Gastroesophageal sphincter (tissue), 3 donors: ENCODE results near the gene ZNF521.

Experiments used
- POLR2A ChIP-seq, 2 donors: fragments of 450-650 bp; IDR thresholded peaks; one replicate each; pipeline ENCODE4 v1.6.1; 2017; ENCODE audit warnings: antibody characterized with exemption in 2 of 2, mild to moderate bottlenecking in 2 of 2, moderate library complexity in 1 of 2
- POLR2AphosphoS5 ChIP-seq: sonication (generic); formaldehyde crosslinking; IDR thresholded peaks from one replicate; pipeline ENCODE4 v1.6.1; 2017; ENCODE audit warnings: antibody characterized with exemption
- TF ChIP-seq, protein P1 (sequence below), 4 experiments: fragments of 200-600 bp in 2 of 4; fragments of 450-650 bp in 2 of 4; sonication (generic) in 1 of 4; IDR thresholded peaks; one replicate each; pipeline ENCODE4 v1.5.1; 2017 to 2019; ENCODE audit warnings: antibody characterized with exemption in 4 of 4, mild to moderate bottlenecking in 2 of 4, moderate library complexity in 2 of 4

DNA sequence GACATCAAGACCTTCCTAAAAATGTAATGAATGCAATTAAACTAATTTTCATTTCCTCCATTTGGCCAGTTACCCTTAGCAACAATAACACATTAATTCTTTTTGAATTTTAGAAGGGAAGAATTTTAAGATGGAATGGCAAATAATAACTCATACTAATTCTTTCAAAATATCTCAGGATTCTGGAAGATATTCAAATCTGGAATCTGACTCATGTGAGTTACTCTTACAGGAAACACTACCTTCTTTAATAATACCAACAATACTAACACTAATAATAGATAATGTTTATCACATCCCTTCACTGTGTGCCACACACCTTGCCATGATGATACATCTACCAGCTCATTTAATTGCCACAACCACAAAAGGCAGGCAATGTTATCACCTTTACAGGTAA, 46.4 kb downstream of the ZNF521 start:
- TF ChIP-seq POLR2AphosphoS5, result no peak
- TF ChIP-seq, protein P1, sequence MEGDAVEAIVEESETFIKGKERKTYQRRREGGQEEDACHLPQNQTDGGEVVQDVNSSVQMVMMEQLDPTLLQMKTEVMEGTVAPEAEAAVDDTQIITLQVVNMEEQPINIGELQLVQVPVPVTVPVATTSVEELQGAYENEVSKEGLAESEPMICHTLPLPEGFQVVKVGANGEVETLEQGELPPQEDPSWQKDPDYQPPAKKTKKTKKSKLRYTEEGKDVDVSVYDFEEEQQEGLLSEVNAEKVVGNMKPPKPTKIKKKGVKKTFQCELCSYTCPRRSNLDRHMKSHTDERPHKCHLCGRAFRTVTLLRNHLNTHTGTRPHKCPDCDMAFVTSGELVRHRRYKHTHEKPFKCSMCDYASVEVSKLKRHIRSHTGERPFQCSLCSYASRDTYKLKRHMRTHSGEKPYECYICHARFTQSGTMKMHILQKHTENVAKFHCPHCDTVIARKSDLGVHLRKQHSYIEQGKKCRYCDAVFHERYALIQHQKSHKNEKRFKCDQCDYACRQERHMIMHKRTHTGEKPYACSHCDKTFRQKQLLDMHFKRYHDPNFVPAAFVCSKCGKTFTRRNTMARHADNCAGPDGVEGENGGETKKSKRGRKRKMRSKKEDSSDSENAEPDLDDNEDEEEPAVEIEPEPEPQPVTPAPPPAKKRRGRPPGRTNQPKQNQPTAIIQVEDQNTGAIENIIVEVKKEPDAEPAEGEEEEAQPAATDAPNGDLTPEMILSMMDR (IDR thresholded peaks at IDR 0.05), result no peak
- TF ChIP-seq POLR2A (IDR thresholded peaks at IDR 0.05), result no peak
